ENCODE data around the gene DDIT4.
A peak's percentile ranks its signal among the peaks of the same experiment; 100 is the strongest.

Gene DDIT4

DNA sequence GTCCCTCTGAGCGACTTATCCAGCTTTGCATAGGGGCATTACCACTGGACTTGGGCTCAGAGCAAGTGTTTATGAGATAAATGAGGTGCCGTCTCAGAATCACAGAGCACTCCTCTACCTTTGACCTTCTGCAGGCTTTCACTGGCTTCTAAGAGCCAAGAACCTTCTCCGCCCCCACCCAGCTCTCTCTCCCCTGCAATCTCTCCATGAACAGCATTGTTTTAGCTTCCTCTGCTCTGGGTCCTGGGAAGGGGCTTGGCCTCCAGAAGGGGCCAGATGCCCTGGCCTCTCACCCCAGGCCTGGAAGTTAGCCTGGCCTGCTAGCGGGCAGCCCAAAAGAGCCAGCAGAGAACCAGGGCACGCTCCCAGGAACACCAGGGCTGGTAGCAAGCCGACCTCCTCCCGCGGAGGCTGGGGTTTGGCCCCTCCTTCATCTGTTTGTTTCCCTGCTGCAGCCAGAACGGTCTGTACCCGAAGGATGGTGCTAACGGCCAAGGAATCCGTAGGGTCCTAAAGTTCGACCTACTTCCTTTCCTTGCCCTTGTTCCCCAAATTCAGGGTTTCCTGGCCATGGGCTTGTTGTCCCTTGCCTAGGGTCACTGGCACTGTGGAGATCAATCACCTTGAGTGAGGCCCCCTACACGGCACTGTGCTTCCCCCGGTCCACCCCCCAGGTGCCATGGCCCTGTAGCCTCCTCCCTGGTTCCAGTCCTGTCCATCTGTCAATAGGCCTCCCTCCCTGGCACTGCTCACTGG, 18.7 kb upstream of the DDIT4 start:
- peak; percentile 56 for DNase-seq (ENCODE audit: extremely low spot score)
- TF ChIP-seq, protein P1, sequence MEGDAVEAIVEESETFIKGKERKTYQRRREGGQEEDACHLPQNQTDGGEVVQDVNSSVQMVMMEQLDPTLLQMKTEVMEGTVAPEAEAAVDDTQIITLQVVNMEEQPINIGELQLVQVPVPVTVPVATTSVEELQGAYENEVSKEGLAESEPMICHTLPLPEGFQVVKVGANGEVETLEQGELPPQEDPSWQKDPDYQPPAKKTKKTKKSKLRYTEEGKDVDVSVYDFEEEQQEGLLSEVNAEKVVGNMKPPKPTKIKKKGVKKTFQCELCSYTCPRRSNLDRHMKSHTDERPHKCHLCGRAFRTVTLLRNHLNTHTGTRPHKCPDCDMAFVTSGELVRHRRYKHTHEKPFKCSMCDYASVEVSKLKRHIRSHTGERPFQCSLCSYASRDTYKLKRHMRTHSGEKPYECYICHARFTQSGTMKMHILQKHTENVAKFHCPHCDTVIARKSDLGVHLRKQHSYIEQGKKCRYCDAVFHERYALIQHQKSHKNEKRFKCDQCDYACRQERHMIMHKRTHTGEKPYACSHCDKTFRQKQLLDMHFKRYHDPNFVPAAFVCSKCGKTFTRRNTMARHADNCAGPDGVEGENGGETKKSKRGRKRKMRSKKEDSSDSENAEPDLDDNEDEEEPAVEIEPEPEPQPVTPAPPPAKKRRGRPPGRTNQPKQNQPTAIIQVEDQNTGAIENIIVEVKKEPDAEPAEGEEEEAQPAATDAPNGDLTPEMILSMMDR (IDR thresholded peaks at IDR 0.05; ENCODE audit: control extremely low read depth, extremely low read depth, low read depth, missing control alignments) = no peak
- CTCF ChIA-PET = interaction anchor here (0.7 to 3.7 kb wide), 7 partner anchors 20 to 206 kb away, joined by 3 to 25 read pairs (median 4); partner anchors contain the start of gene DDIT4
- POLR2A ChIA-PET = interaction anchor here (0.6 to 2.7 kb wide), 3 partner anchors 19 to 90 kb away, joined by 3 to 10 read pairs (median 3); partner anchors contain the start of gene DDIT4

DNA sequence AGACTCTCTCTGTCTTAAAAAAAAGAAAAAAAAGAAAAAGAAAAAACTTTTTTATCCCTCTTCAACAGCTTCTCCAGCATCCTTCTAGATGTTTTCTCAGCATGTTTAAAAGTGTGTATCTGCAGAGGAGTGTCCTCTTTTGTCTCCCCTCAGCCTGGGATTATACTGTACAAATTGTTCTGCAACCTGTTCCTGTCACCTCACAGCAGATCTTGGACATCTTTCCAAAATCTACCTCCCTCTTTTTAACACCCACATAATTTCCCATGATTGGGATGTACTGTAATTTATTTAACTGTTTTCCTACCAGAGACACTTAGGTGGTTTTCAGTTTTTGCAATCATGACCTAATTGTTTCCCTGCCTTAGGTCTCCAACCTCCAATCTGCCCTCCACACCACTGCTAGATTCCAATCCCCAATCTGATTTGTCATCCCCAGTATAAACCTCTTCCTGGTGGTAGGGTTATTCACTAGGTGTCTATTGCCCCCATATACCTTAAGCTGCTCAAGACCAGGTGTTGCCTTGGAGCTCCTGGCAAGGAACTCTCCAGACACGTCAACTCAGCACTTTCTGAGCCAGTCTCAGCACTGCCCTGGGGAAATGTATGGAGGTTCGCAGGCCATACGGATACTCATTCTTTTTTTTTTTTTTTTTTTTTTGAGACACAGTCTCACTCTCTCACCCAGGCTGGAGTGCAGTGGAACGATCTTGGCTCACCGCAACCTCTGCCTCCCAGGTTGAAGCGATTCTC, 17.6 kb upstream of the DDIT4 start:
- TF ChIP-seq, protein P1 (IDR thresholded peaks at IDR 0.05; ENCODE audit: control extremely low read depth, extremely low read depth, low read depth, missing control alignments) = no peak
- DNase-seq (ENCODE audit: extremely low spot score) = no peak
- ChIA-PET POLR2A (interaction anchor here (0.6 to 1.8 kb wide), 3 partner anchors 17 to 88 kb away, joined by 3 to 7 read pairs (median 3); partner anchors contain the start of gene DDIT4), CTCF (interaction anchor here (1.2 to 3.7 kb wide), 5 partner anchors 10 to 84 kb away, joined by 3 to 25 read pairs (median 4); partner anchors contain the start of gene DDIT4)

DNA sequence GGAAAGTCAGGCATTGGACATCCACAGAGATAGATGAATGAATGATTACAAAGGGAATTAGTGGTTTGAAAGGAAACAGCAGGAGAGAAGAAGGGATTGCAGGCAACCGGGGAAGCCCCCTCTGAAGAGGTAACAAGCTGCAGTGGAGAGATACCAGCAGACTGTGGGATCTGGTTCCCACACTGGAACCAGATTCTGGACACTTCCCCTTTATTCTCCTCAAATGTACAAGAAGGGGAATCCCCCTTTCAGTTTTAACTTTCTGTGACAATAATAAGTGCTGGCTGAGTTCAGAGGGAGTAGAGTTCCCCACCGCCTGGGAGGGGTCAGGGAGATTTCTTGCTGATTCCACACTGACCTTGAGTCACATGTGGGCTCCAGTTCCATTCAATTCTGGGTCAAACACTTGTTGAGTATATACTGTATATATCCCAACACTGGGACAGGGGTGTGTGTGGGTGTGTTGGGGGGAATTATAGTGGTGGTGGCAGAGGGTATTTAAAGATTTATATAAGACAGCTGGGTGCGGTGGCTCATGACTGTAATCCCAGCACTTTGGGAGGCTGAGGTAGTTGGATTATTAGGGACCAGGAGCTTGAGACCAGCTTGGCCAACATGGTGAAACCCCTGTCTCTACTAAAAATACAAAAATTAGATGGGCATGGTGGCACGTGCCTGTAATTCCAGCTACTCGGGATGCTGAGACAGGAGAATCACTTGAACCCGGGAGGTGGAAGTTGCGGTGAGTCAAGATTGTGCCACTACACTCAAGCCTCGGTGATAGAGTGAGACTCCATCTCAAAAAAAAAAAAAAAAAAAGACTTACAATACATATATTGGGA, 16.5 kb upstream of the DDIT4 start:
- DNase-seq (ENCODE audit: extremely low spot score) = peak; percentile 65
- TF ChIP-seq, protein P1 (IDR thresholded peaks at IDR 0.05; ENCODE audit: control extremely low read depth, extremely low read depth, low read depth, missing control alignments) = no peak
- CTCF ChIA-PET = interaction anchor here (0.7 to 3.7 kb wide), 9 partner anchors 9 to 839 kb away, joined by 3 to 25 read pairs (median 3); partner anchors contain the start of genes DDIT4 and P4HA1
- POLR2A ChIA-PET = interaction anchor here (0.7 to 1.8 kb wide), 3 partner anchors 16 to 63 kb away, joined by 3 to 13 read pairs (median 7); partner anchors contain the start of genes ANAPC16, ASCC1 and DDIT4

DNA sequence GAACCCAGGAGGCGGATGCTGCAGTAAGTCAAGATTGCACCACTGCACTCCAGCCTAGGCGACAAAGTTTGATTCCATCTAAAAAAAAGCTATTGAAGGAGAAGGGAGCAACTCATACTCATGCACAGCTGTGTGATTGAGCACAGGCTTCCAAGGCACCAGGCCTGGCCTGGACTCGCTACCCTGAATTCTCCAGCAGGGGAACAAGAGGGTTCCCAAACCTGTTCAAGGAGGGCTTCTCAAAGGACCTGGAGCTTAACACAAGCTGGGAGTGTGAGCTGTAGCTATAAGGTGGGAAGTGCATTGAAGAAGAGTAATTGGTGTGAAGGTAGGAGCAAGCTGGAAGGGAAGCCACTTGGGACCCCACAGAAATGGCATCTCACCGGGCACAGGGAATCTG, 15.1 kb upstream of the DDIT4 start:
- POLR2A ChIA-PET = interaction anchor here (0.8 to 1.0 kb wide), 2 partner anchors 15 to 38 kb away, joined by 3 to 4 read pairs; partner anchors contain the start of gene DDIT4
- CTCF ChIA-PET = interaction anchor here (1.2 to 2.3 kb wide), 8 partner anchors 10 to 62 kb away, joined by 3 to 8 read pairs (median 6); no protein-coding TSS in a partner anchor
- TF ChIP-seq, protein P1 (IDR thresholded peaks at IDR 0.05; ENCODE audit: control extremely low read depth, extremely low read depth, low read depth, missing control alignments) = no peak
- no peak for DNase-seq (ENCODE audit: extremely low spot score)

DNA sequence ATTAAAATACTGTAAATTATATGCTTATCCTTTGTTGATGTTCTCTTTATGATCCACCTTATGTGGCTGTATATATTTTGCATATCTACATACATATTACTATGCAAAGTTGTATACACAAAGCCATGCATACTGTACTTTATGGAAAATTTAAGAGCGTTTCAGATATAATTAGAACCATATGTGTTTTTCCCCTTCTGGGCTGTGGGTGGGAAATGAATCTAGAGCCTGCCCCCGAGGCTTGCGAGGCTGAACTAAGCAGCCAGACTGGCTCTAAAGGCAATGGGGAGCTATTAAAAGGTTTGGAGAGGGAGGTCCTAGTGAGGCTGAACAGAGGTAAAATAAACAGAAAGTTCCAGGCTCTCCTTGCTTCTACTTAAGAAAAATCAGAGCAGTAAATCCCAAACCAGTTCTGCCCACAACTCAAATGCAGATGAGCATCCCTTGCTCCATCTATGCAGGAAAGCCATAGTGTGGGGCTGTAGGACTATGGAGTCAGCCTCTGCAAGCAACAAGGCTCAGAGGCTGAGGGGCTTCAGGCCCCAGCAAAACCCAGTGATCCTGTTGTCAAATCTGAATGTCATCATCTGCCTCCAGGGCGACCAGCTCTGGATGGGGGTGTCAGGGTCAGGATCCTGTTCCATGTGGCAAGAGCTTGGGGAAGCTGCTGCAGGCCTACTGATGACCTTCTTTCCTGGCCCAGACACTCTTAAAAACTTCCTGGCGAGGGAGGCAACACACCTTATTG, 14.1 kb upstream of the DDIT4 start:
- POLR2A ChIA-PET = interaction anchor here (0.6 to 3.6 kb wide), 3 partner anchors 15 to 37 kb away, joined by 4 to 50 read pairs (median 16); partner anchors contain the start of gene DDIT4
- TF ChIP-seq, protein P1 (IDR thresholded peaks at IDR 0.05; ENCODE audit: control extremely low read depth, extremely low read depth, low read depth, missing control alignments) = no peak
- CTCF ChIA-PET = interaction anchor here (0.7 to 3.3 kb wide), 12 partner anchors 8 to 211 kb away, joined by 3 to 18 read pairs (median 4); no protein-coding TSS in a partner anchor
- DNase-seq (ENCODE audit: extremely low spot score) = peak; percentile 42

Measured in GM10248 (cell line).